Hematopoietic multipotent progenitor cell (in vitro differentiated cells): ENCODE data around the gene GNAL. TPM values are rescaled to one million over a fixed set of nuclear protein-coding genes. Genes with fewer than 3 reads are reported as not detected.
"Not testable (repeated sequence)": the region's sequence is repeated elsewhere in the genome, so short reads cannot be mapped to it uniquely, and the experiment has no call there.

Experiments
- DNase-seq, 3 donors: peaks; one replicate each; pipeline ENCODE4 v3.0.0-alpha.2; 2011 to 2015; ENCODE audit warnings: low read depth in 2 of 3, low spot score in 2 of 3
- total RNA-seq: library from RNA; depleted of rRNA; stranded (reverse); fragments of >200 nt; gene quantifications from one replicate; pipeline ENCODE4 v1.2.3, GENCODE V29; 2012

The GNAL gene
- total RNA-seq, 1 donor: 0.27 TPM

GRCh38 chr18:11866764-11867163 is 177.7 kb downstream of the GNAL start:
- DNase-seq: no peak

GRCh38 chr18:11868230-11868629 is 179.2 kb downstream of the GNAL start:
- no peak for DNase-seq

DNA sequence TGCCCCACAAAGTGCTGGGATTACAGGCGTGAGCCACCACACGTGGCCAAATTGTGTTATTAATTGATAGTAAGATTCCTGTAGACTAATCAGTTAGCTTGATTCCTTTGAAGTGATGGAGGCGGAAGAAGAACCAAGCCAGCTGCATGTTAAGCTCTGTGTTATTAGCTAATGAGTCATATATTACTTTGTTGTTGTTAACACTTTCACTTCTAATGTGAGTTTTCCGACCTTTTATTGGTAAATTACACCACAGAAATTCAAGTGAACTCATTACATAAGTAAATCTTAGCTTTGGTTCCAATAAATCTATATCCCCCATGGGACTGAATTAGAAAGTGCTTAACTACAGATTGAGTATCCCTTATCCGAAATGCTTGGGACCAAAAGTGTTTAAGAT is 182.4 kb downstream of the GNAL start:
- DNase-seq: no peak

GRCh38 chr18:11872479-11873136 is 183.5 kb downstream of the GNAL start:
- DNase-seq: peak in 2 of 3 donors; percentile 29 to 45

DNA sequence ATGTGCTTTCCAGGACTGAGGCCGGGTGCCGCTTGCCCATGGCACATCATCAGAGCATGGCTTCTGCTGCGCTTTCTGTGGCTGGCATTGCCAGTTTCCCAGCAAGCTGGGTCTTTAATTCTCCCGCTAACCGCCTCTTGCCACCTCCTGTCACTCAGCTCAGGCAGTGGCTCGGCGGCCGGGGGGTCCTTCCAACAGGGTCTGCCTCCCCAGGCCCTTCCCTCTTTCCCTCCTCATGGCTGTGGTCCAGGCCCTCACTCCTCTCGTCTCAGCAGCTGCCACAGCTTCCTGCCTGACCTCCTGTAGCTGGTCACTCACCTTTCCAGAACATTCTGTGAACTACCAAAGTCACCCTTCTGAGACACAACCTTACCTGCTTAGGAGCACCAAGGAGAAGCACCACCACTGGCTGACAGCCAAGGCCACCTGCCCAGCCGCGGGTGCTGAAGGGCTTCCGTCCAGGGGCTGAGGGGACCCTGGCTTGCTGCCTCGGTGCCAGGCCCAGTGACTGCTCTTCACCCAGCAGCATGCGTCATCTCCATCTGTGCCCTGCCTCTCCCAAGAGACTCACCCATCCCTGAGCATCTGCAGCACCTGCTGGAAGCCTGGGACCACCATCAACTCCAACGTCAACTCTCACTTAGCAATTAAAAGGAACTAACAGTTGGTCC is 184.7 kb downstream of the GNAL start:
- DNase-seq: no peak

GRCh38 chr18:11874676-11875075 is 185.6 kb downstream of the GNAL start:
- DNase-seq: no peak

DNA sequence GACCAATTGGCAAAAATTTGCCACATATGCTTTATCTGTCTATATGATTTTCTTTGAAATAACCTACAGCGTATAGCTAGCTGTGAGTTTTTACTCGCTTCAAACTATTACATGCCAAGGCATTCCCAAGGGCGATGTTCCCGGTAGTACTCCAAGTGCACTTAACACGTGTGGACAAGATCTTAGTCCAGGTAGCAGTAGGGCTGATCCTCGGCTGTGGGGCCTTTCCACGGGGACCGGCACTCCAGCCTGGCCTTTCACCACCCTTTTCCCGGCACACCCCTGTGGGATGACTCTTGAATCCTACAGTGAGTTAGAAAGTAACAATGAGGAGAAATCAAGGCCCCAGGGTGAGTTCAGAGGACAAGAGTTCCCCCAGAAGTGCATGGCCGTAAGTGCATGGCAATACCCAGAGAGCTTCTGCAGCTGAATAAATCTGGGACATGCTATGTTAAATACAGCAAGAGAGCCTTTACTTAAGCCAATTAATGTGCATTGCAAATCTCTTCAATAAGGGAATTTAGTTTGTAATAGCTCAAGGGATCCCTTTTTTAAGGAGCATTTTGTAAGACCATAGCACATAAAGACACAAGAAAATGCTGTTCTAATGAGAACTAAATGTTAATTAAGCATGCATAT is 188.6 kb downstream of the GNAL start:
- no peak for DNase-seq

DNA sequence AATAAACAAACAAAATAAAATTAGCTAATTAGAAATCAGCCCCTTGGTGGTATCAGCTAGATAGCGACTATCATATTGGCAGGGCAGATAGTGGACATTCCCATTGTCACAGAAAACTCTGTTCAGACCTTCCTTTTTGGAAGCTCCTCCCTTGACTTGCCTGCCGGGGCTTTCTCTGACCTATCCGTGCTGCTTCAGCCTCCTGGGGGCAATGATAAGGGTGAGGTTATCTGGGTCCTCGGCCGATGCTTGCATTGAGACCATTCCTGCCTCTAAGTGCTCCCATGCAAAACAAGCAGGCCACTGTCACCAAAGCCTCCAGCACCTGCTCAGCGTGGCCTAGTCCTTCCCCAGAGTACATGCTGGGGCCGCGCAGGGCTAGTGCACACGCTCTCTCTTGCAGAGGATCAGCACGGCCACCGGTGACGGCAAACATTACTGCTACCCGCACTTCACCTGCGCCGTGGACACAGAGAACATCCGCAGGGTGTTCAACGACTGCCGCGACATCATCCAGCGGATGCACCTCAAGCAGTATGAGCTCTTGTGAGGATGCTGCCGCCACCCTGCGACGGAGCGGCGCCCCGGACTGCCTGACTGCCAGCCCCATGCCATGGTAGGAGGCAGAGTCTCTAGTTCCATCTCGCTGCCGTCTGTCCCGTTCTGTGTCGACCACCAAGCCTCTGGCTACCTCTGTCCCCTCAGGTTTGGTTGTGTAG is 191.7 kb downstream of the GNAL start:
- no peak for DNase-seq

- DNase-seq: no peak
Measured at GRCh38 chr18:11882636-11883035, 193.6 kb downstream of the GNAL start.

DNA sequence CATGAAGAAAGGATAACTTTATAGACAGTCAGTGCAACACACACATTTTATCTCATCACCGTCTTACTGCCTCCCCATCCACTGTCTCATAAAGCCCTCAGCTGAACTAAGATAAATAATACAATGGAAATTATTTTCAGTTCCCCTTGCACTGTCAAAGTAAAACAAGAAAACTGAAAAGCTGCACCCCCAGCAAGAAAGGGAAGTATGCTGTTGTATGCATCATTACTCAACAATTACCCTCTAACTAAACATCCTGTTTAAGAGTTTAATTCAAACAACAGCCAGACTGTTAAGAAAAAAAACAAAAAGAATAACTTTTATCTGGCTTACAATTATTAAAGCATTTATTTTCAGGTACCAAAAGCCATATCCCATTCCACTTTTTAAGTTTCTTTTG is 194.1 kb downstream of the GNAL start:
- peak in 2 of 3 donors; percentile 33 to 69 for DNase-seq

DNA sequence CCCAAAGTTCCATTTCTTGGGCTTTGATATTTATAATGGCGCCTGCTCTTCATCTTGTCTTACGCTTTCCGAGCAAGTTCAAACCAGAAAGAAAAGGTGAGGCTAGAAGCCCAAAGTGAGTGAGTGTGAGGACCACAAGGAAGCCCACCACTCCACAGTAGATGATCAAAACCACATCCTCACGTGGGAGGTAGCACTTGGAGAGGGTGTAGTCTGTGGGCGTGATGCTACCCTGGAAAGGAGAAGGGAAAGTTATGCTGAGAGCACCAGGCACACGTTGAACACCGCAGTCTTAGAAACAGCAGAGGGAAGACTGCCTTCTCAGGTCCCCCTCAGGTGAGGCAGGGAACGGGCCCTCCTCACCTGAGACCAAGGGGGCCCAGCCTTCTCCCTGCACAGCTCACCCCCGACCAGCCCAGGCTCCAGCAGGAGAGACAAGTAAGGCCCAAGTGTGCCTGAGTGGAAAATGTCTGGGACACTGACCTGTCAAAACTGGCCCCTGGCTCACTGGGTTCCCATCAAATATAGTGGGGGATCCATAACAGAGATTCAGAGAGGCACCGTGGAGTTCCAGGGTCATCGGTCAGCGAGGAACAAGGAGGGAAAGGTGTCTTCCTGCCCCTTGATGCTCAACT is 195.4 kb downstream of the GNAL start:
- DNase-seq: no peak

GRCh38 chr18:11885278-11885947 is 196.3 kb downstream of the GNAL start:
- no peak for DNase-seq

- no peak for DNase-seq
Measured at GRCh38 chr18:11886577-11887110, 197.6 kb downstream of the GNAL start.

GRCh38 chr18:11887328-11888128 is 198.5 kb downstream of the GNAL start:
- no peak for DNase-seq

DNA sequence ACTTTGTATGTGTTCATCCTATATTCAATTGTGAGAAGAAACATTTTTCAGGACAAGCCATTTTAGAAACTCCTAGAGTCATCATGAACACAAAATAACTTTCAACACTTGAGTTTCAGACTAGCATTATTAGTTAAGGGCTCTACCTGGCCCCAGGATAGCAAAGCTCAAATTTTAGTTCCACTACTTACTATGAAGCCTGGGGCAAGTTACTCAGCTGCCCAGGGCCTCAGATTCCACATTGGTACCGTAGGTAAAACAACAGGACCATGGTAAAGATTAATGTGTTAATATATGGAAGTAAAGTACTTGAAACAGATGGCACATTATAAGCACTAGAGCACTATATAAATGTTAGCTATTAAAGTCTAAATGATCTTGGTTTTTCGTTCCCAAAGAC is 199.7 kb downstream of the GNAL start:
- DNase-seq: no peak

DNA sequence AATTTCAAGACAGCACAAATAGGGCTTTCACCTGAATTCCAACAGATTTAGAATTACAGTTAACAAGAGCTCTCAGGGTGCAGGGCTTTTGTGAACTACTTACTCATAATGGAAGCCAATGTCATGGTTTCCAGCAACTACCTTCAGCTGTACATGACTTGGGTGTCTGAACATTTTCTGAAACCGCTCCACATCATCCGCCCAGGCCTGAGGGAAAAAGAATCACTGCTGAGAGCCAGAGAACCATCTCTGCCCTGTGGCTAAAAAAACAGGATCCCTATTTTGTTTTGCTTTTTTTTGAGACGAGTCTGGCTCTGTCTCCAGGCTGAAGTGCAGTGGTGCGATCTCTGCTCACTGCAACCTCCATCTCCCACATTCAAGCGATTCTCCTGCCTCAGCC is 200.2 kb downstream of the GNAL start:
- DNase-seq: no peak

DNA sequence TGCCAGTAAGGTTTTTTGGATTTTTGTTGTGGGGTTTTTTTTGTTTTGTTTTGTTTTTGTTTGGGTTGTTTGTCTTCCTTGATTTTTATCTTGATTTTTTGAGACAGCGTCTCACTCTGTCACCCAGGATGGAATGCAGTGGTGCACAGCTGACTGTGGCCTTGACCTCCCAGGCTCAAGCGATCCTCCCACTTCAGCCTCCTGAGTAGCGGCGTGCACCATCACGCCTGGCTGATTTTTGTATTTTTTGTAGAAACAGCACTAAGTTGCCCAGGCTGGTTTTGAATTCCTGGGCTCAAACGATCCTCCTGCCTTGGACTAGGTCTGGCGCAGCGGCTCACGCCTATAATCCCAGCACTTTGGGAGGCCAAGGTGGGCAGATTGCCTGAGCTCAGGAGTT is 202.7 kb downstream of the GNAL start:
- no peak for DNase-seq

DNA sequence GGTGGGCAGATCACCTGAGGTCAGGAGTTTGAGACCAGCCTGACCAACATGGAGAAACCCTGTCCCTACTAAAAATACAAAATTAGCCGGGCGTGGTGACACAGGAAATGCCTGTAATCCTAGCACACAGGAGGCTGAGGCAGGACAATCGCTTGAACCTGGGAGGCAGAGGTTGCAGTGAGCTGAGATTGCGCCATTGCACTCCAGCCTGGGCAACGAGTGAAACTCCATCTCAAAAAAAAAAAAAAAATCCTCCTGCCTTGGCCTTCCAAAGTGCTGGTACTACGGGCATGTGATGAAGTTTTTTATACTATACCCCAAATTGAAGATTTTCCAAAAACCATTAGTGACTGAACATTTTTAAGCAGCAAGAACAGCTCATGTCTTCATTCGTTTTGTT is 203.4 kb downstream of the GNAL start:
- not testable (repeated sequence) for DNase-seq

- DNase-seq: no peak
Measured at GRCh38 chr18:11897781-11898180, 208.7 kb downstream of the GNAL start.
